ENCODE results near the gene MYH7.
"Not testable (repeated sequence)": the region's sequence is repeated elsewhere in the genome, so short reads cannot be mapped to it uniquely, and the experiment has no call there.

MYH7 gene

GRCh38 chr14:23457587-23458445 is 22.4 kb upstream of the MYH7 start:
- ATAC-seq (no peak), DNase-seq (no peak)
- no peak overlapping the region for H3K4me3 Mint-ChIP-seq
- no peak overlapping the region for H3K27ac Mint-ChIP-seq
- H3K9me3 Mint-ChIP-seq, result no peaks in the 10 kb centered on the region
- H3K27me3 Mint-ChIP-seq, result peaks cover 50% of the 10 kb centered on the region
- no peaks in the 10 kb centered on the region for H3K4me1 Mint-ChIP-seq

GRCh38 chr14:23456883-23457586 is 21.6 kb upstream of the MYH7 start:
- H3K27me3 Mint-ChIP-seq, result peaks cover 50% of the 10 kb centered on the region
- H3K27ac Mint-ChIP-seq, H3K9me3 Mint-ChIP-seq, H3K4me1 Mint-ChIP-seq, ATAC-seq, DNase-seq, H3K4me3 Mint-ChIP-seq: not testable (repeated sequence)

GRCh38 chr14:23454445-23454856 is 19.0 kb upstream of the MYH7 start:
- no peak for DNase-seq
- Mint-ChIP-seq H3K27ac (no peak overlapping the region), H3K4me3 (no peak overlapping the region), H3K27me3 (peaks cover 51% of the 10 kb centered on the region), H3K9me3 (no peaks in the 10 kb centered on the region), H3K4me1 (no peaks in the 10 kb centered on the region)
- no peak for ATAC-seq

- ATAC-seq, result no peak
- H3K4me3 Mint-ChIP-seq, result no peak overlapping the region
- H3K27me3 Mint-ChIP-seq, result peaks cover 48% of the 10 kb centered on the region
- peaks cover 9% of the 10 kb centered on the region for H3K4me1 Mint-ChIP-seq
- H3K9me3 Mint-ChIP-seq, result no peaks in the 10 kb centered on the region
- no peak overlapping the region for H3K27ac Mint-ChIP-seq
- DNase-seq, result no peak
Observed at GRCh38 chr14:23452237-23452636, 16.8 kb upstream of the MYH7 start.

GRCh38 chr14:23450379-23450778 is 14.9 kb upstream of the MYH7 start:
- Mint-ChIP-seq H3K9me3 (no peaks in the 10 kb centered on the region), H3K27ac (no peak overlapping the region), H3K27me3 (peaks cover 34% of the 10 kb centered on the region), H3K4me3 (no peak overlapping the region), H3K4me1 (peaks cover 9% of the 10 kb centered on the region)
- ATAC-seq, result no peak
- DNase-seq, result no peak

GRCh38 chr14:23449314-23449713 is 13.9 kb upstream of the MYH7 start:
- H3K9me3 Mint-ChIP-seq, result no peaks in the 10 kb centered on the region
- DNase-seq, result no peak
- H3K27ac Mint-ChIP-seq, result peak overlapping the region in 1 of 2 donors; percentile 45
- peaks cover 23% of the 10 kb centered on the region for H3K27me3 Mint-ChIP-seq
- peaks cover 9% of the 10 kb centered on the region for H3K4me1 Mint-ChIP-seq
- ATAC-seq, result no peak
- no peak overlapping the region for H3K4me3 Mint-ChIP-seq

GRCh38 chr14:23447361-23448350 is 12.2 kb upstream of the MYH7 start:
- DNase-seq (no peak), ATAC-seq (peak; percentile 77)
- Mint-ChIP-seq H3K27ac (peak overlapping the region; percentile 90 to 93), H3K4me3 (peak overlapping the region in 1 of 2 donors; percentile 64), H3K9me3 (no peaks in the 10 kb centered on the region), H3K27me3 (peaks cover 19% of the 10 kb centered on the region), H3K4me1 (peaks cover 9% of the 10 kb centered on the region)

GRCh38 chr14:23446291-23446851 is 10.9 kb upstream of the MYH7 start:
- DNase-seq (no peak), ATAC-seq (no peak)
- H3K4me1 Mint-ChIP-seq, result peaks cover 9% of the 10 kb centered on the region
- no peak overlapping the region for H3K27ac Mint-ChIP-seq
- no peaks in the 10 kb centered on the region for H3K9me3 Mint-ChIP-seq
- peaks cover 25% of the 10 kb centered on the region for H3K27me3 Mint-ChIP-seq
- no peak overlapping the region for H3K4me3 Mint-ChIP-seq

- H3K27ac Mint-ChIP-seq, result no peak overlapping the region
- no peak for DNase-seq
Observed at GRCh38 chr14:23445773-23446172, 10.3 kb upstream of the MYH7 start.

GRCh38 chr14:23444314-23444713 is 8.9 kb upstream of the MYH7 start:
- Mint-ChIP-seq H3K4me1 (peaks cover 9% of the 10 kb centered on the region), H3K4me3 (no peak overlapping the region), H3K9me3 (no peaks in the 10 kb centered on the region), H3K27ac (no peak overlapping the region), H3K27me3 (peaks cover 15% of the 10 kb centered on the region)
- ATAC-seq (no peak), DNase-seq (no peak)

More at GRCh38 chr14:23445773-23446172, 10.3 kb upstream of the MYH7 start:
- H3K9me3 Mint-ChIP-seq, result no peaks in the 10 kb centered on the region
- peaks cover 25% of the 10 kb centered on the region for H3K27me3 Mint-ChIP-seq
- no peak for ATAC-seq
- H3K4me3 Mint-ChIP-seq, result no peak overlapping the region
- peaks cover 9% of the 10 kb centered on the region for H3K4me1 Mint-ChIP-seq

GRCh38 chr14:23443881-23444280 is 8.4 kb upstream of the MYH7 start:
- no peak for ATAC-seq
- Mint-ChIP-seq H3K27ac (no peak overlapping the region), H3K27me3 (peaks cover 12% of the 10 kb centered on the region), H3K4me1 (peaks cover 9% of the 10 kb centered on the region), H3K9me3 (no peaks in the 10 kb centered on the region), H3K4me3 (no peak overlapping the region)
- DNase-seq, result no peak

- H3K4me1 Mint-ChIP-seq, result peaks cover 9% of the 10 kb centered on the region
- ATAC-seq, result no peak
- no peak for DNase-seq
- H3K27me3 Mint-ChIP-seq, result peaks cover 12% of the 10 kb centered on the region
- no peak overlapping the region for H3K4me3 Mint-ChIP-seq
- H3K27ac Mint-ChIP-seq, result no peak overlapping the region
- no peaks in the 10 kb centered on the region for H3K9me3 Mint-ChIP-seq
Observed at GRCh38 chr14:23443411-23443812, 8.0 kb upstream of the MYH7 start.

GRCh38 chr14:23442721-23443356 is 7.4 kb upstream of the MYH7 start:
- ATAC-seq (no peak), DNase-seq (no peak)
- peaks cover 12% of the 10 kb centered on the region for H3K27me3 Mint-ChIP-seq
- H3K27ac Mint-ChIP-seq, result no peak overlapping the region
- H3K4me1 Mint-ChIP-seq, result peaks cover 6% of the 10 kb centered on the region
- H3K9me3 Mint-ChIP-seq, result no peaks in the 10 kb centered on the region
- H3K4me3 Mint-ChIP-seq, result no peak overlapping the region

GRCh38 chr14:23441076-23441475 is 5.6 kb upstream of the MYH7 start:
- Mint-ChIP-seq H3K27ac (no peak overlapping the region), H3K4me3 (no peak overlapping the region), H3K9me3 (no peaks in the 10 kb centered on the region), H3K4me1 (no peaks in the 10 kb centered on the region), H3K27me3 (peaks cover 12% of the 10 kb centered on the region)
- no peak for ATAC-seq
- DNase-seq, result no peak
